HG02763 (cell line): Measurements from ENCODE around the gene ULBP1.
"Not testable (repeated sequence)": the region's sequence is repeated elsewhere in the genome, so short reads cannot be mapped to it uniquely, and the experiment has no call there.

Experiments used
- ATAC-seq: cut with Tn5 transposase; IDR thresholded peaks from one replicate; pipeline ENCODE4 v1.9.1; 2021; ENCODE audit warnings: mild to moderate bottlenecking, moderate library complexity; ENCODE audit not compliant: unreplicated experiment

Gene ULBP1

GRCh38 chr6:149951096-149951495 is 12.6 kb upstream of the ULBP1 start:
- no peak for ATAC-seq

- no peak for ATAC-seq
Observed at GRCh38 chr6:149951626-149952025, 12.1 kb upstream of the ULBP1 start.

GRCh38 chr6:149953390-149953789 is 10.4 kb upstream of the ULBP1 start:
- not testable (repeated sequence) for ATAC-seq

- ATAC-seq: not testable (repeated sequence)
Observed at GRCh38 chr6:149953934-149954327, 9.8 kb upstream of the ULBP1 start.

DNA sequence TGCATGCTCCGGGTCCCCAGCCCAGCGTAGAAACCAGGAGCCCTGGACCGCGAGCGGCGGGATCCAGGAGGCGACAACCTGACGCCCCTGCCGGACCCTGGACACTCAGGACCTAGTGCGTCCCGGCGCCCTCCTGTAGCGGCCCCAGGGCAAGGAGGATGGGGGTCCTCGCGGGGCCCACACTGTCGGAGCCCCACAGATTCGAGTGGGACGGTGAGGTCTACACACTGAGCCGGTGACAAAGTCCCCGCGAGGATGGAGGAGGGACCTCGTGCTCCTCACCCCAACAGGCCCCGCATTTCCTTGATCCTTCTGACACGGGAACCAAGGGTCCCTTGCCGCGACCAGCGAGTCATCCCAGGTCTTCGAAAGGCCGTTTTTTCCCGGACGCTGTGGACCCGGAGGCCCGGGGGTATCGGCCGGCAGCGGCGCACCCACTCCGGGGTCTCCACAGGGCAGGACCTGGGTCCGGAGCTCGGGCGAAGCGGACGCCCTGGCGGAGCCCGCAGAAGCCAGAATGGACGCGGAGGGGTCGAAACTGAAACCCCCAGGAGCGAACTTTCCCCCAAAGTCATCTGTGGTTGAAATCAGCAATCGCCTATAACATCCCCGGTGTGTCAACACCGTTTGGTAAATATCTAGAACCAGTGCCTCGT is 9.3 kb upstream of the ULBP1 start:
- not testable (repeated sequence) for ATAC-seq

- ATAC-seq: not testable (repeated sequence)
Observed at GRCh38 chr6:149954984-149955653, 8.6 kb upstream of the ULBP1 start.

GRCh38 chr6:149955654-149956317 is 8.0 kb upstream of the ULBP1 start:
- not testable (repeated sequence) for ATAC-seq

DNA sequence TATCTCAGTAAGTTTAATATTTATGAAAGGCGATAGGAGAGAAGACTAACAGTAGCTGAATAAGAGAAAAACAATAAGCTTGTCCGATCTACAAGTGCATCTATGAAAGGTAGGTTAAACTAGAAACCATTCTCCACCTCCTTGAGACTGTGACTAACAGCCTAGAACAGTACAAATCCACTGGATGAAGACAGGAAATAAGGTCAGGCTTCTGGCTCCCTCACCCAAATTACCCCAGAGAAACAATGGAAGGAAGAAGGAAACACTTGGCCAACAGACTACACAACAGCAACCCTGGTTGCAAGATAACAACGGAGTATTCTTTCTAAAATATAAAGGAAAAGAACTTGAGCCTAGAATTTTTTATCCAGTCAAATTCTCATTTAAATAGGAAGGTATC is 5.6 kb upstream of the ULBP1 start:
- ATAC-seq: not testable (repeated sequence)

DNA sequence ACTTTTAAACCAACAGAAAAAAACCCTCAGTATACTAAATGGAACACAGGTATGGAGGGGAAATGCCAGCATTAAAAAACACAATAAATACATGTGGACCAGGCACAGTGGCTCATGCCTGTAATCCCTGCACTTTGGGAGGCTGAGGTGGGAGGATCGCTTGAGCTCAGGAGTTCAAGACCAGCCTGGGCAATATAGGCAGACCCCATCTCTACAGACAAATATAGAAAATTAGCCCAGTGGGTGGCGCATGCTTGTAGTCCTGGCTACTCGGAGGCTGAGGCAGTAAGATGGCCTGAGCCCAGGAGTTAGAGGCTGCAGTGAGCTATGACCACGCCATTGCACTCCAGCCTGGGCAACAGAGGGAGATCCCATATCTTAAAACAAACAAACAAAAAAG is 3.9 kb upstream of the ULBP1 start:
- not testable (repeated sequence) for ATAC-seq

- no peak for ATAC-seq
Observed at GRCh38 chr6:149960488-149960887, 3.3 kb upstream of the ULBP1 start.

- no peak for ATAC-seq
Observed at GRCh38 chr6:149961728-149962425, 1.9 kb upstream of the ULBP1 start.

GRCh38 chr6:149962461-149963211 is 1.1 kb upstream of the ULBP1 start:
- ATAC-seq: no peak

DNA sequence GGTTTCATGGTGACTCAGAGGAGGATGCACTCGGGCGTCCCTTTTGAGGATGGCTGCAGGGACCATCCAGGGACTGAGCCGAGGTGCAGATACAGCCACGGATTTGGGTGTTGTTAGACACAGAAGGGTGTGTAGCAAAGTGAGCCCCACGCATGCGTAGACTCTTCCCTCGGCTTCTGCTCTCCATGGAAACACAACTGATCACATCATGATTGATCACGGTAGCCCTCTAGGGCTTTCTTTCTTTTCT is 606 bp upstream of the ULBP1 start:
- no peak for ATAC-seq

GRCh38 chr6:149964308-149965193 is 808 bp downstream of the ULBP1 start:
- no peak for ATAC-seq

GRCh38 chr6:149965194-149966020 is 1.7 kb downstream of the ULBP1 start:
- ATAC-seq: no peak

GRCh38 chr6:149966319-149966718 is 2.6 kb downstream of the ULBP1 start:
- not testable (repeated sequence) for ATAC-seq

- ATAC-seq: no peak
Observed at GRCh38 chr6:149967591-149967990, 3.8 kb downstream of the ULBP1 start.

DNA sequence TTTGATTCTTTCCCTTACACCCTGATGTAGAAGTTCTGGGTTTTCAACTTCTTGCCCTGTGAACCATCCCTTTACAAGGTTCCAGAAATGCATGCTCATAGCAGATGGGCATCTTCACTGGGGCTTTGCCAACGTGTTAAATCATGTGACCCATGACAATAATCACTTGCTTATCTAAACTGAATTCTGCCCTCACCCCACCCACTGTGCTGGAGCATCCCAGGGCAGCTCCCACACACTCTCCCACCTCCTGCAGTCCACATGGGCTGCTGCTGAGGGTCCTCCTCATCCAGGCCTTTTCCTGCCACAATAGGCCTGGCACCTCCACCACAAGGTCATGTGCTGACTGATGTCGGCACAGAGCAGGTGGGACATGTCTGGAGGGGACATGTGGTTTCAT is 4.3 kb downstream of the ULBP1 start:
- ATAC-seq: not testable (repeated sequence)

DNA sequence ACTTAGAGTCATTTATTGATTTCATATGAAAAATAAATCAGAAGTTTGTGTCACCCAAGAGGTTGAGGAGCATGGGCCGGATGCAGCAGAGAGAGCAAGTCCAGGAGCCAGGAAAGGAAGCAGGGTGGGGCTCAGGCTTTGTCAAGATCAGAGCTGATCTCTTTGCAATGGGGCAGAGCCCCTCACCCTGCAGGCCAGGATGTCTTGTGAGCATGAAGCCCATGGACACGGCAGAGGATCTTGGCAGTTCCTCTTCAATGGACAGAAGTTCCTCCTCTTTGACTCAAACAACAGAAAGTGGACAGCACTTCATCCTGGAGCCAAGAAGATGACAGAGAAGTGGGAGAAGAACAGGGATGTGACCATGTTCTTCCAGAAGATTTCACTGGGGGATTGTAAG is 5.2 kb downstream of the ULBP1 start:
- not testable (repeated sequence) for ATAC-seq
